Esophagus muscularis mucosa (tissue), 4 donors: ENCODE data around the gene REL. TPM values are rescaled to one million over a fixed set of nuclear protein-coding genes. Genes with fewer than 3 reads are reported as not detected.

ENCODE experiments used
- DNase-seq: peaks from one replicate; pipeline ENCODE4 v3.0.0-alpha.2; 2017; ENCODE audit errors: extremely low spot score
- H3K27ac ChIP-seq, 4 donors: fragments of 200-600 bp; sonication (generic); replicated peaks in 1 of 4; 1 replicate in 3 of 4; 2 replicates in 1 of 4; pipeline ENCODE4 v1.5.1; 2016 to 2019; ENCODE audit warnings: mild to moderate bottlenecking in 1 of 4
- H3K27me3 ChIP-seq, 4 donors: fragments of 200-600 bp; sonication (generic); one replicate each; pipeline versions ENCODE4 v1.5.1 to v1.6.0; 2016 to 2019
- H3K36me3 ChIP-seq, 4 donors: fragments of 200-600 bp; sonication (generic); one replicate each; pipeline ENCODE4 v1.5.1; 2016 to 2019
- H3K4me1 ChIP-seq, 4 donors: fragments of 200-600 bp; sonication (generic); one replicate each; pipeline ENCODE4 v1.5.1; 2016 to 2019
- H3K4me3 ChIP-seq, 4 donors: fragments of 200-600 bp; sonication (generic); 1 replicate in 2 of 4; 2 replicates in 2 of 4; pipeline ENCODE4 v1.5.1; 2016 to 2019; ENCODE audit warnings: mild to moderate bottlenecking in 4 of 4, moderate library complexity in 1 of 4
- H3K9me3 ChIP-seq, 4 donors: fragments of 200-600 bp; sonication (generic); 1 replicate in 3 of 4; 2 replicates in 1 of 4; pipeline ENCODE4 v1.5.1; 2016 to 2019
- CTCF ChIP-seq, 3 experiments: fragments of 200-600 bp in 2 of 3; fragments of 450-650 bp in 1 of 3; sonication (generic) in 2 of 3; IDR thresholded peaks; one replicate each; pipeline ENCODE4 v1.5.1; 2017 to 2019; ENCODE audit warnings: antibody characterized with exemption in 3 of 3, mild to moderate bottlenecking in 2 of 3, moderate library complexity in 1 of 3
- EP300 ChIP-seq: sonication (generic); formaldehyde crosslinking; IDR thresholded peaks from one replicate; pipeline ENCODE4 v1.6.1; 2017; ENCODE audit warnings: antibody characterized with exemption
- POLR2A ChIP-seq: fragments of 450-650 bp; IDR thresholded peaks from one replicate; pipeline ENCODE4 v1.6.1; 2017; ENCODE audit warnings: antibody characterized with exemption, moderate library complexity, mild to moderate bottlenecking, low read depth
- POLR2AphosphoS5 ChIP-seq, 2 donors: sonication (generic); formaldehyde crosslinking; IDR thresholded peaks; one replicate each; pipeline ENCODE4 v1.6.1; 2017; ENCODE audit warnings: antibody characterized with exemption in 2 of 2
- WGBS: methylation state at CpG from one replicate; pipeline ENCODE4 v1.1.5; 2018; 5-methylcytosine and 5-hydroxymethylcytosine counted together
- intact Hi-C: fragments of 100-400 bp; cut with DNase I; formaldehyde crosslinking; loops from one replicate; pipeline ENCODE4 v1.15.1; 2023
- total RNA-seq, 4 donors: library from RNA; depleted of rRNA; stranded (reverse); fragments of >200 nt; gene quantifications; one replicate each; pipeline versions ENCODE4 v1.1.0 to v1.2.1, GENCODE V29; 2016

Gene REL
- total RNA-seq, 4 donors from 2014 or later = 9.1 to 16.2 (median 9.5) TPM

GRCh38 chr2:60957643-60958042 lies 76.3 kb downstream of the REL start:
- Histone ChIP-seq H3K27me3 (no peaks in the 10 kb centered on the region), H3K36me3 (peaks cover 7 to 34% (median 12%) of the 10 kb centered on the region in 4 donors), H3K27ac (no peak overlapping the region), H3K9me3 (no peaks in the 10 kb centered on the region), H3K4me3 (no peak overlapping the region), H3K4me1 (no peaks in the 10 kb centered on the region)
- 63% methylated on average over 3 of the region's 5 CpGs for WGBS
- no peak for DNase-seq
- intact Hi-C loops = no loop called here
- no peak for TF ChIP-seq POLR2AphosphoS5 (IDR thresholded peaks at IDR 0.05)
- no peak for TF ChIP-seq POLR2A
- no peak for TF ChIP-seq CTCF (IDR thresholded peaks at IDR 0.05)
- no peak for TF ChIP-seq EP300

GRCh38 chr2:60958361-60958760 lies 77.0 kb downstream of the REL start:
- WGBS = 84% methylated on average over 3 of the region's 3 CpGs
- no peak overlapping the region for H3K4me3 ChIP-seq
- no peaks in the 10 kb centered on the region for H3K4me1 ChIP-seq
- TF ChIP-seq POLR2A = no peak
- TF ChIP-seq EP300 = no peak
- TF ChIP-seq POLR2AphosphoS5 (IDR thresholded peaks at IDR 0.05) = no peak
- no peak for TF ChIP-seq CTCF (IDR thresholded peaks at IDR 0.05)
- no peaks in the 10 kb centered on the region for H3K9me3 ChIP-seq
- no peak for DNase-seq
- H3K27me3 ChIP-seq = no peaks in the 10 kb centered on the region
- H3K27ac ChIP-seq = no peak overlapping the region
- peaks cover 7 to 27% (median 11%) of the 10 kb centered on the region in 4 donors for H3K36me3 ChIP-seq
- intact Hi-C loops = no loop called here

- Histone ChIP-seq H3K36me3 (peaks cover 5 to 22% (median 9%) of the 10 kb centered on the region in 4 donors), H3K4me1 (no peaks in the 10 kb centered on the region), H3K4me3 (no peak overlapping the region), H3K27me3 (no peaks in the 10 kb centered on the region), H3K27ac (no peak overlapping the region), H3K9me3 (no peaks in the 10 kb centered on the region)
- intact Hi-C loops = no loop called here
- 82% methylated on average over 3 of the region's 3 CpGs for WGBS
- TF ChIP-seq EP300 (no peak), POLR2A (no peak), POLR2AphosphoS5 (IDR thresholded peaks at IDR 0.05) (no peak), CTCF (IDR thresholded peaks at IDR 0.05) (no peak)
- no peak for DNase-seq
Observed at GRCh38 chr2:60958800-60959199, 77.4 kb downstream of the REL start.

GRCh38 chr2:60959501-60959900 lies 78.1 kb downstream of the REL start:
- DNase-seq = no peak
- WGBS = 97% methylated on average over 7 of the region's 7 CpGs

More at GRCh38 chr2:60959501-60959900, 78.1 kb downstream of the REL start:
- Histone ChIP-seq H3K4me1 (no peaks in the 10 kb centered on the region), H3K4me3 (no peak overlapping the region), H3K36me3 (peaks cover 0 to 16% (median 5%) of the 10 kb centered on the region in 4 donors), H3K27ac (no peak overlapping the region), H3K27me3 (no peaks in the 10 kb centered on the region), H3K9me3 (no peaks in the 10 kb centered on the region)
- TF ChIP-seq EP300 (no peak), POLR2A (no peak), CTCF (IDR thresholded peaks at IDR 0.05) (no peak), POLR2AphosphoS5 (IDR thresholded peaks at IDR 0.05) (no peak)
- intact Hi-C loops = no loop called here
